Gastroesophageal sphincter (tissue), 3 donors: ENCODE results near the gene TTC7B.

Experiments
- POLR2A ChIP-seq, 2 donors: fragments of 450-650 bp; IDR thresholded peaks; one replicate each; pipeline ENCODE4 v1.6.1; 2017; ENCODE audit warnings: antibody characterized with exemption in 2 of 2, mild to moderate bottlenecking in 2 of 2, moderate library complexity in 1 of 2
- POLR2AphosphoS5 ChIP-seq: sonication (generic); formaldehyde crosslinking; IDR thresholded peaks from one replicate; pipeline ENCODE4 v1.6.1; 2017; ENCODE audit warnings: antibody characterized with exemption
- TF ChIP-seq, protein P1 (sequence below), 4 experiments: fragments of 200-600 bp in 2 of 4; fragments of 450-650 bp in 2 of 4; sonication (generic) in 1 of 4; IDR thresholded peaks; one replicate each; pipeline ENCODE4 v1.5.1; 2017 to 2019; ENCODE audit warnings: antibody characterized with exemption in 4 of 4, mild to moderate bottlenecking in 2 of 4, moderate library complexity in 2 of 4

DNA sequence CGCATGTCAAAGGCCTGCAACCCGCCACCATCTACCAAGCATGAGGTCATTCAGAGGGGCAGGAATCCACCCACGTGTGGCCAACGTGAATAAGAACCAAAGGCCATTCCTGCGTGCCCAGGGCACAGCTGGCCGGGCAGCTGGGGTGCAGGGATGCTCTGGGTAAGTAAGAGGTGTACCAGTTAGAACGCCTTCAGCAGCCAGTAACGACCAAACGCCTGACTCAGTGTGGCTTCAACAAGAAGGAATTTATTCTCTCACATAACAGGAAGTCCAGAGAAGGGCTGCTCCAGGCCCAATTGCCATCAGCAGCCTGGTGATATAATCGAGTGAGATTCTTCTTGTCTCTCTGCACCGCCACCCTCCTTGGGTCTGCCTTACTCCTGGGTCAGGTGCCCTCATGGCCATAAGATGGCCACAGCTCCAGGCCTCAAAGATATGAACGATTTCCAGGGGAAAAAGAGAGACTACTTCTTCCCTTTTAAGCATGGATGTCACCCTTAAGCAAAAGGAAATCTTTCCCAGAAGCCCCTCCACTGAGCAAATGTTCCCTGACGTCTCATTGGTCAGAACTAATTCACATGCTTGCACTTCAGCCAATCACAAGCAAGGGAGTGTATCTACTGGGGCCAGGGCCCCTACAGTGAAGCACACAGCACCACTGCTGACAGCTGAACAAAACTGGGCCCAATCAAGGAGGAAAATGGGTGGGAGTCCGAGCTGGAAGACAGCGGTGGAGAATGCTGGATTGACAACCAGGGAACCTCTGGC, 7.3 kb downstream of the TTC7B start:
- TF ChIP-seq, protein P1, sequence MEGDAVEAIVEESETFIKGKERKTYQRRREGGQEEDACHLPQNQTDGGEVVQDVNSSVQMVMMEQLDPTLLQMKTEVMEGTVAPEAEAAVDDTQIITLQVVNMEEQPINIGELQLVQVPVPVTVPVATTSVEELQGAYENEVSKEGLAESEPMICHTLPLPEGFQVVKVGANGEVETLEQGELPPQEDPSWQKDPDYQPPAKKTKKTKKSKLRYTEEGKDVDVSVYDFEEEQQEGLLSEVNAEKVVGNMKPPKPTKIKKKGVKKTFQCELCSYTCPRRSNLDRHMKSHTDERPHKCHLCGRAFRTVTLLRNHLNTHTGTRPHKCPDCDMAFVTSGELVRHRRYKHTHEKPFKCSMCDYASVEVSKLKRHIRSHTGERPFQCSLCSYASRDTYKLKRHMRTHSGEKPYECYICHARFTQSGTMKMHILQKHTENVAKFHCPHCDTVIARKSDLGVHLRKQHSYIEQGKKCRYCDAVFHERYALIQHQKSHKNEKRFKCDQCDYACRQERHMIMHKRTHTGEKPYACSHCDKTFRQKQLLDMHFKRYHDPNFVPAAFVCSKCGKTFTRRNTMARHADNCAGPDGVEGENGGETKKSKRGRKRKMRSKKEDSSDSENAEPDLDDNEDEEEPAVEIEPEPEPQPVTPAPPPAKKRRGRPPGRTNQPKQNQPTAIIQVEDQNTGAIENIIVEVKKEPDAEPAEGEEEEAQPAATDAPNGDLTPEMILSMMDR (IDR thresholded peaks at IDR 0.05): no peak
- TF ChIP-seq POLR2A (IDR thresholded peaks at IDR 0.05): no peak
- no peak for TF ChIP-seq POLR2AphosphoS5
